Fibroblast of skin of abdomen (primary cell): ENCODE results near the gene PUS1.
A peak's percentile ranks its signal among the peaks of the same experiment; 100 is the strongest.
"Not testable (repeated sequence)": the region's sequence is repeated elsewhere in the genome, so short reads cannot be mapped to it uniquely, and the experiment has no call there.

Source experiments
- DNase-seq: peaks from one replicate; pipeline ENCODE4 v3.0.0-alpha.2; 2013

Gene PUS1

GRCh38 chr12:131941116-131941986, 12.3 kb downstream of the PUS1 start:
- DNase-seq: no peak

GRCh38 chr12:131941987-131942341, 12.9 kb downstream of the PUS1 start:
- no peak for DNase-seq

- no peak for DNase-seq
These were observed 13.6 kb downstream of the PUS1 start for GRCh38 chr12:131942671-131943070.

GRCh38 chr12:131943389-131943788, 14.3 kb downstream of the PUS1 start:
- no peak for DNase-seq

GRCh38 chr12:131943876-131944275, 14.8 kb downstream of the PUS1 start:
- no peak for DNase-seq

GRCh38 chr12:131944601-131945251, 15.7 kb downstream of the PUS1 start:
- no peak for DNase-seq

- DNase-seq: no peak
These were observed 17.7 kb downstream of the PUS1 start for GRCh38 chr12:131946757-131947156.

GRCh38 chr12:131947482-131948027, 18.5 kb downstream of the PUS1 start:
- DNase-seq: no peak

GRCh38 chr12:131948166-131948712, 19.2 kb downstream of the PUS1 start:
- DNase-seq: no peak

GRCh38 chr12:131948713-131949430, 19.8 kb downstream of the PUS1 start:
- DNase-seq: not testable (repeated sequence)

GRCh38 chr12:131949431-131950181, 20.5 kb downstream of the PUS1 start, which contains the start of gene EP400:
Gene EP400, plus strand, starts transcription at chr12:131949942. Its CDS starts 10,678 bp downstream, at chr12:131960620.
- peak; percentile 95 for DNase-seq

- DNase-seq: peak; percentile 12
These were observed 21.3 kb downstream of the PUS1 start for GRCh38 chr12:131950182-131950913.

- not testable (repeated sequence) for DNase-seq
These were observed 24.7 kb downstream of the PUS1 start for GRCh38 chr12:131953810-131954209.

GRCh38 chr12:131954460-131954859, 25.4 kb downstream of the PUS1 start:
- DNase-seq: not testable (repeated sequence)

GRCh38 chr12:131959116-131959515, 30.0 kb downstream of the PUS1 start:
- DNase-seq: no peak

- DNase-seq: no peak
These were observed 30.8 kb downstream of the PUS1 start for GRCh38 chr12:131959641-131960589.

- not testable (repeated sequence) for DNase-seq
These were observed 31.7 kb downstream of the PUS1 start for GRCh38 chr12:131960590-131961325.

GRCh38 chr12:131961328-131961727, 32.3 kb downstream of the PUS1 start:
- DNase-seq: not testable (repeated sequence)

GRCh38 chr12:131962069-131962468, 33.0 kb downstream of the PUS1 start:
- DNase-seq: no peak
